NCI-H2029 (cell line): ENCODE results near the gene GPR42.

Experiments used
- DNase-seq: peaks from one replicate; lab custom pipeline; 2025; lab: John Stamatoyannopoulos, UW

GPR42 gene, protein sequence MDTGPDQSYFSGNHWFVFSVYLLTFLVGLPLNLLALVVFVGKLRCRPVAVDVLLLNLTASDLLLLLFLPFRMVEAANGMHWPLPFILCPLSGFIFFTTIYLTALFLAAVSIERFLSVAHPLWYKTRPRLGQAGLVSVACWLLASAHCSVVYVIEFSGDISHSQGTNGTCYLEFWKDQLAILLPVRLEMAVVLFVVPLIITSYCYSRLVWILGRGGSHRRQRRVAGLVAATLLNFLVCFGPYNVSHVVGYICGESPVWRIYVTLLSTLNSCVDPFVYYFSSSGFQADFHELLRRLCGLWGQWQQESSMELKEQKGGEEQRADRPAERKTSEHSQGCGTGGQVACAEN

GRCh38 chr19:35370722-35371121, at the start of gene GPR42:
TSS of gene GPR42 (plus strand) at chr19:35371068. CDS start at chr19:35371360, 292 bp downstream.
- DNase-seq = no peak

DNA sequence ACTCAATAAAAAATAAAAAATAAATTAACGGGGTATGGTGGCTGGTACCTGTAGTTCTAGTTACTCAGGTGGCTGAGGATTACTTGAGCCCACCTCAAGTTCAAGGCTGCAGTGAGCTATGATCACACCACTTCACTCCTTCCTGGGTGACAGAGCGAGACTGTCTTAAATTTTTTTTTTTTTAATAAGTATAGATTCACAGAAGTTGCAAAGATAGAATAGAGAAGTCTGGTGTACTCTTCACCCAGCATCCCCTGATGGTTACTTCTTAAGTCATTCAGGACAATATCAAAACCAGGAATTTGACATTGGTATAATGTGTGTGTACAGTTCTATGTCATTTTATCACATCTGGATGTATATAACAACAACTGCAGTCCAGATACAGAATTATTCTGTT, 49.6 kb upstream of the GPR42 start:
- DNase-seq = no peak

DNA sequence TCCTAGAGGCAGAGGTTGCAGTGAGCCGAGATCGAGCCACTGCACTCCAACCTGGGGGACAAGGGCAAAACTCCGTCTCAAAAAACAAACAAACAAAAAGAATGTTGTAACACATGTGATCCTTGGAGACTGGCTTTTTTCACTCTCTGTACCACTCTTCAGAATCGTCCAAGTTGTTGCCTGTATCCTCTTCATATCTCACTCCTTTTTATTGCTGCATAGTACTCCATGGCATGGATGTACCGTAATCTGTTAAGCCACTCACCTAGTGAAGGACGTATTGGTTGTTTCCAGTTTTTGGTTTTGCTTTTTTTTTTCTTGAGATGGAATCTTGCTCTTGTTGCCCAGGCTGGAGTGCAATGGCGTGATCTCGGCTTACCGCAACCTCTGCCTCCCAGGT, 48.9 kb upstream of the GPR42 start:
- no peak for DNase-seq

- no peak for DNase-seq
Measured at GRCh38 chr19:35327642-35328041, 43.2 kb upstream of the GPR42 start.

GRCh38 chr19:35328851-35329285, 42.0 kb upstream of the GPR42 start, which contains the start of gene CD22:
TSS of gene CD22 (plus strand) at chr19:35329187. CDS start at chr19:35332041, 2,854 bp downstream.
- no peak for DNase-seq

- no peak for DNase-seq
Measured at GRCh38 chr19:35329323-35329722, 41.5 kb upstream of the GPR42 start.

DNA sequence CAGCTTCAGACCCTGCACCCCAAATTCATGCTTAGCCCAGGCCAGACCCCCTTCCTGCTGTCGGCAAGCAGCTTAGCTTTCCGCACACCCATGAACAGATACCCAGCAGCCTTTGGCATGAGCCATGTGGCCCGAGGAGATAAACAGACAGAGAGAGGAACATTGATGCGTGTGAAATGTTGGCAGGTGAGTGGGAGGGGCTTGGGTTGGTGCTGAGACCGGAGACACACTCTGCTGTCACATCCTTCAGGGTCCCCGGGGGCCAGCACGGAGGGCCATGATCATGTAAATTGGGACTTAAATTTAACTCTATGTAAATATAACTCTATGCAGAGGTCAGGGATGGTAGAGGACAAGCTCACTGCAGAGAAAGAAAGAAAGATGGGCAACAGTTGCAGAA, 40.4 kb upstream of the GPR42 start:
- DNase-seq = no peak

- DNase-seq = no peak
Measured at GRCh38 chr19:35331551-35332214, 39.2 kb upstream of the GPR42 start.

GRCh38 chr19:35332817-35333216, 38.1 kb upstream of the GPR42 start:
- no peak for DNase-seq

DNA sequence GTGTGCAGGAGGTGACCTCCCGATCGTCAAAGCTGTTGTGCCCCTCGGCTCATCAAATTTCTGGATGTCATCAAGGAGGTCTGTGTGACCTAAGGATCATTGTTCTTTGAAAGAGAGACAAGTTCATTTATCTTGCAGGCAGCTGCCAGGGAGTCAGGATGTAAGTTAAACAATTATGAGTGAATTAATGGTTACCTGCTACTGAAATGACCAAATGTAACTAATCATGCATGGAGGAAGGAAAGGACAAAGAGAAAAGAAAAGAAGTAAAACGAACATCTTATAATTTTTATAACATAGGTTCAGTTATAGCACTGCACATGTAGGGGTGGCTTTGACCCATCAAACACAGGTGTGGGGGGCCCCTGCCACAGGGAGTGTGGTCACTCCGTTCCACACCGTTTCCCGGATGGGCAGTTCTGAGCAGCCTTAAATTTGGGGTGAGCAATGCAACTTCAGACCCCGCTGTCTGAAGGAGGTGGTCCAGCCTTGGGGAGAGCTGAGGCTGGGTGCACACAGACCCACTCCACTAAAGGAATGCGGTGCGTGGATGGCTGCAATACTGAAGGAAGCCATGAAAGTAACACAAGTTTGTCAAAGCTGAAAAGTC, 36.6 kb upstream of the GPR42 start:
- no peak for DNase-seq

GRCh38 chr19:35336166-35336955, 34.5 kb upstream of the GPR42 start:
- no peak for DNase-seq

GRCh38 chr19:35337097-35337983, 33.5 kb upstream of the GPR42 start:
- no peak for DNase-seq

GRCh38 chr19:35337984-35338296, 32.9 kb upstream of the GPR42 start:
- DNase-seq = no peak

DNA sequence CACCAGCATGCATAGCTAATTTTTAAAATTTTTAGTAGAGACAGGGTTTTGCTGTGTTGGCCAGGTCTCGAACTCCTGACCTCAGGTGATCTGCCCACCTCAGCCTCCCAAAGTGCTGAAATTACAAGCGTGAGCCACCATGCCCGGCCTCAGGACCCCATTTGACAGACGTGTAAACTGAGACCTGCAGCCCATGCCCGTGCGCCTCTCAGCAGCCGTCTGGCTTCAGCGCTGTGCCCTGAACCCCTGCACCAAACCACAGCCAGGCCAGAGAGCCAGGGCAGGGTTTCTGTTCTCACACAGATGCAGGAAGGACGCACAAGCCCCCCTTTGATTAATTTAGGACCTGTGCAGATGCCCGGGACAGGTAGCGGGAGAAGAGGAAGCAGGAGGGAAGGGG, 30.4 kb upstream of the GPR42 start:
- no peak for DNase-seq

- DNase-seq = no peak
Measured at GRCh38 chr19:35341006-35341405, 29.9 kb upstream of the GPR42 start.

DNA sequence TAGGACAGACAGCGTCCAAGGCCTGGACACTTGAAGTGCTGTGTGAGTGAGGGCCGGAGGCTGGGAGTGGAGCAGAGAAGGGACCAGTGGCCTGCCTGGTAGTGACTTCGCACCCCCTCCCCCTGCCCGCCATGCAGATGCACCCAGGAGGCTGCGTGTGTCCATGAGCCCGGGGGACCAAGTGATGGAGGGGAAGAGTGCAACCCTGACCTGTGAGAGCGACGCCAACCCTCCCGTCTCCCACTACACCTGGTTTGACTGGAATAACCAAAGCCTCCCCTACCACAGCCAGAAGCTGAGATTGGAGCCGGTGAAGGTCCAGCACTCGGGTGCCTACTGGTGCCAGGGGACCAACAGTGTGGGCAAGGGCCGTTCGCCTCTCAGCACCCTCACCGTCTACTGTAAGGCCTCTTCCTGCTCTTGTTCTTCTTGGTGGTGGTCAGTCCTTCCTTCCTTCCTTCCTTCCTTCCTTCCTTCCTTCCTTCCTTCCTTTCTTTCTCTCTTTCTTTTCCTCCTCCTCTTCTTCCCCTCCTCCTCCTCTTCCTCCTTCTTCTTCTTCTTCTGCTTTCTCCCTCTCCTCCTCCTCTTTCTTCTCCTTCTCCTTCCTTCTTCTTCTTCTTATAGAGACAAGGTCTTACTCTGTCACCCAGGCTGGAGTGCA, 29.2 kb upstream of the GPR42 start:
- no peak for DNase-seq

DNA sequence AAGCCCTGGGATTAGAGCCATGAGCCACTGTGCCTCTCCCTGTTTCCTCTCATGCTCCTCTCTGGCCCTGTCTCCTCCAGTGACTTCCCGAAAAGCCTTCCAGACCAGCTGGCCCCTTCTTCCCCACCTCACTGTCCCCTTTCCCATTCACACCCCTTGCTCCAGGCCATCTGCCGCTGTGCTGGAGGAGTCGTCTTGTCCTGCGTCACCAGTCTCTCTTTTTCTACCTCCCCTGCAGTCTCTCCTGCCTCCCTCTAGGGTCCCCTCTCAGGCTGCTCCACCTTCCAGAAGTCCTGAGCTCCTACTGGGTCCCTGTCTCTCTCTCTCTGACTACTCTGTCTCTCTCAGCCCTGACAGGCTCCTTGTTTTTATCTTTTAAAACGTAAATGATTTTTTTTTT, 28.4 kb upstream of the GPR42 start:
- DNase-seq = no peak

DNA sequence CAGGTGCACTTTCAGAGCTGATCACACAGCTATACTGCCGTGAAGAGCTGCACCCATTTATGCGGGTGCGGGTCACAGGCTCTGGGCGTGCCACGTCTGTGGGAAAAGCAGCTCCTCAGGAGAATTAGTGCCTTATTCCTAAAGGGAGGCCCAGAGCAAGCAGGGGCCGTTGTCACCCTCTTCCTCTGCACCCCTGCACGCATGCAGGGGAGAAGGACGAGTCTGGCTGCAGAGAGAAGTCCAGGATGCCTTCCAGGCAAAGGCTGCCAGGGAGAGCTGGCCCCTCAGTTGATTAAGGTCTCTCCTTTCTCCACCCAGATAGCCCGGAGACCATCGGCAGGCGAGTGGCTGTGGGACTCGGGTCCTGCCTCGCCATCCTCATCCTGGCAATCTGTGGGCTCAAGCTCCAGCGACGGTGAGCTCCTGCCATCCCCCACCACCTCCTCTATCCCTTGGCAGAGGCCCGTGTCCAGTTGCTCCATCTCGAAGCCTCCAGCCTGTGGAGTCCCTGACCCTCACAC, 26.3 kb upstream of the GPR42 start:
- DNase-seq = no peak

DNA sequence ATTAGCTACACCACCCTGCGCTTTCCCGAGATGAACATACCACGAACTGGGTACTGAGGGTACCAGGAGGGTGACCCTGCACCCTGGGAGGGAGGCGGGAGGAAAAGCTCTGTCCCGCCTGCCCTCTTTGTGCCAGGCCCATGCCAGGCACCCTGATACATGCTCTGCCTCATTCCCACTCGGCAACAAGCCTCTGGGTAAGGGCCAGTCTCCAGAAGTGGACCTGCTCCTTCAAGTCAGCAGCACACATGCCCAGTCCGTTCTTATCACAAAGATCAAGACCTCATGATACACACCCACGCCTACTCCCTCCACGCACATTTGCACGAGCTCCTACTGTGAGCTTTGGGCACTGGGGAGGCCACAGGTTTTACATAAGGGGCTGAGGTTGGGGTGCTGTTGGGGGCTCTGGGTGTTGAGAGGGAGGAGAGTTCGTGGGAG, 25.2 kb upstream of the GPR42 start:
- DNase-seq = no peak

GRCh38 chr19:35346193-35347052, 24.4 kb upstream of the GPR42 start:
- no peak for DNase-seq
